ENCODE data around the gene CPN2.

CPN2 gene

GRCh38 chr3:194354315-194354714 is 3.2 kb upstream of the CPN2 start:
- no peak for DNase-seq (ENCODE audit: extremely low read depth in 1 of 2, low read depth in 1 of 2)

GRCh38 chr3:194352667-194353246 is 1.6 kb upstream of the CPN2 start:
- no peak for DNase-seq (ENCODE audit: extremely low read depth in 1 of 2, low read depth in 1 of 2)

GRCh38 chr3:194351952-194352536 is 916 bp upstream of the CPN2 start:
- DNase-seq (ENCODE audit: extremely low read depth in 1 of 2, low read depth in 1 of 2): no peak

- DNase-seq (ENCODE audit: extremely low read depth in 1 of 2, low read depth in 1 of 2): no peak
These were observed 429 bp downstream of the CPN2 start for GRCh38 chr3:194350726-194351071.

GRCh38 chr3:194348354-194348753 is 2.8 kb downstream of the CPN2 start:
- no peak for DNase-seq (ENCODE audit: extremely low read depth in 1 of 2, low read depth in 1 of 2)

GRCh38 chr3:194346621-194347020 is 4.5 kb downstream of the CPN2 start:
- no peak for DNase-seq (ENCODE audit: extremely low read depth in 1 of 2, low read depth in 1 of 2)

GRCh38 chr3:194346035-194346434 is 5.1 kb downstream of the CPN2 start:
- DNase-seq (ENCODE audit: extremely low read depth in 1 of 2, low read depth in 1 of 2): no peak

GRCh38 chr3:194344012-194344411 is 7.1 kb downstream of the CPN2 start:
- DNase-seq (ENCODE audit: extremely low read depth in 1 of 2, low read depth in 1 of 2): peak in 1 of 2 donors; percentile 43

- no peak for DNase-seq (ENCODE audit: extremely low read depth in 1 of 2, low read depth in 1 of 2)
These were observed 7.6 kb downstream of the CPN2 start for GRCh38 chr3:194343561-194343893.

- no peak for DNase-seq (ENCODE audit: extremely low read depth in 1 of 2, low read depth in 1 of 2)
These were observed 8.1 kb downstream of the CPN2 start for GRCh38 chr3:194342861-194343560.

- no peak for DNase-seq (ENCODE audit: extremely low read depth in 1 of 2, low read depth in 1 of 2)
These were observed 10.2 kb downstream of the CPN2 start for GRCh38 chr3:194340757-194341400.

- no peak for DNase-seq (ENCODE audit: extremely low read depth in 1 of 2, low read depth in 1 of 2)
These were observed 11.3 kb downstream of the CPN2 start for GRCh38 chr3:194339840-194340239.

GRCh38 chr3:194339356-194339755 is 11.8 kb downstream of the CPN2 start:
- no peak for DNase-seq (ENCODE audit: extremely low read depth in 1 of 2, low read depth in 1 of 2)

GRCh38 chr3:194337965-194338753 is 13.0 kb downstream of the CPN2 start:
- no peak for DNase-seq (ENCODE audit: extremely low read depth in 1 of 2, low read depth in 1 of 2)

GRCh38 chr3:194336601-194337355 is 14.3 kb downstream of the CPN2 start:
- no peak for DNase-seq (ENCODE audit: extremely low read depth in 1 of 2, low read depth in 1 of 2)

GRCh38 chr3:194333981-194334320 is 17.2 kb downstream of the CPN2 start:
- DNase-seq (ENCODE audit: extremely low read depth in 1 of 2, low read depth in 1 of 2): no peak

- DNase-seq (ENCODE audit: extremely low read depth in 1 of 2, low read depth in 1 of 2): peak; percentile 71 to 74
These were observed 17.7 kb downstream of the CPN2 start for GRCh38 chr3:194333212-194333980.

- no peak for DNase-seq (ENCODE audit: extremely low read depth in 1 of 2, low read depth in 1 of 2)
These were observed 18.3 kb downstream of the CPN2 start for GRCh38 chr3:194332858-194333211.

GRCh38 chr3:194330579-194330978 is 20.5 kb downstream of the CPN2 start:
- DNase-seq (ENCODE audit: extremely low read depth in 1 of 2, low read depth in 1 of 2): no peak

- no peak for DNase-seq (ENCODE audit: extremely low read depth in 1 of 2, low read depth in 1 of 2)
These were observed 21.0 kb downstream of the CPN2 start for GRCh38 chr3:194330160-194330559.
